ENCODE data around the gene FAM221B.
A peak's percentile ranks its signal among the peaks of the same experiment; 100 is the strongest.

Gene FAM221B

GRCh38 chr9:35790025-35790384 is 38.5 kb downstream of the FAM221B start:
- DNase-seq: no peak

- DNase-seq: no peak
Observed at GRCh38 chr9:35789541-35789940, 39.0 kb downstream of the FAM221B start.

- DNase-seq: no peak
Observed at GRCh38 chr9:35783418-35783817, 45.1 kb downstream of the FAM221B start.

GRCh38 chr9:35781066-35781465 is 47.5 kb downstream of the FAM221B start:
- DNase-seq: no peak

GRCh38 chr9:35778496-35778895 is 50.0 kb downstream of the FAM221B start:
- no peak for DNase-seq

- DNase-seq: peak; percentile 71 to 83
Observed at GRCh38 chr9:35776018-35776417, 52.5 kb downstream of the FAM221B start.

- DNase-seq: no peak
Observed at GRCh38 chr9:35774907-35775635, 53.5 kb downstream of the FAM221B start.

- DNase-seq: peak; percentile 18 to 33
Observed at GRCh38 chr9:35771943-35772342, 56.6 kb downstream of the FAM221B start.

GRCh38 chr9:35771534-35771933 is 57.0 kb downstream of the FAM221B start:
- peak; percentile 35 to 73 for DNase-seq

- DNase-seq: no peak
Observed at GRCh38 chr9:35771075-35771433, 57.5 kb downstream of the FAM221B start.

- DNase-seq: no peak
Observed at GRCh38 chr9:35769763-35770162, 58.8 kb downstream of the FAM221B start.

- no peak for DNase-seq
Observed at GRCh38 chr9:35767458-35767857, 61.1 kb downstream of the FAM221B start.

- DNase-seq: no peak
Observed at GRCh38 chr9:35766997-35767396, 61.5 kb downstream of the FAM221B start.

Data from SHP77 (cell line).